ENCODE data around the gene MSLN. TPM values are rescaled to one million over a fixed set of nuclear protein-coding genes. Genes with fewer than 3 reads are reported as not detected.
A peak's percentile ranks its signal among the peaks of the same experiment; 100 is the strongest.

The MSLN gene
- total and polyA plus RNA-seq, 2 experiments from 2014 or later = 0.10 TPM; not detected in 1

- Mint-ChIP-seq H3K27ac (peak within 1 kb of the TSS; percentile 94; the same call in 1 of the 2 replicates), H3K27me3 (ENCODE audit: insufficient read depth, low read depth, poor library complexity) (peaks cover 17% of the 10 kb centered on the region), H3K36me3 (ENCODE audit: low read depth) (peaks cover 15% of the 10 kb centered on the region), H3K9me3 (no peaks in the 10 kb centered on the region), H3K4me1 (peaks cover 13% of the 10 kb centered on the region), H3K4me3 (peak within 1 kb of the TSS; percentile 82)
- 0 out of 2 replicates have a peak, but pooled peaks cover 6% of the 10 kb centered on the region for H3F3A ChIP-seq (replicated peaks; ENCODE audit: low read depth)
- no peaks in the 10 kb centered on the region for H3K9me2 ChIP-seq (ENCODE audit: insufficient read depth)
- H3K27me3 ChIP-seq (ENCODE audit: insufficient read depth) = no peaks in the 10 kb centered on the region
- peak within 1 kb of the TSS; percentile 84; the same call in 1 of the 2 replicates for H3K27ac ChIP-seq (ENCODE audit: low read depth)
- peak within 1 kb of the TSS; percentile 96 for H3K4me3 ChIP-seq
- no peaks in the 10 kb centered on the region for H3K36me3 ChIP-seq (ENCODE audit: insufficient read depth)
- no peaks in the 10 kb centered on the region for H4K20me1 ChIP-seq (replicated peaks; ENCODE audit: insufficient read depth)
- no peaks in the 10 kb centered on the region for H3K79me2 ChIP-seq (replicated peaks; ENCODE audit: insufficient read depth)
- H3K4me2 ChIP-seq = peak within 1 kb of the TSS; percentile 95
- peak; percentile 96 for DNase-seq (ENCODE audit: low spot score)
- peak; percentile 78 for ATAC-seq
- H3K4me1 ChIP-seq (ENCODE audit: insufficient read depth) = no peaks in the 10 kb centered on the region; the same call in 1 of the 2 replicates
- peak within 1 kb of the TSS; percentile 81 for H2AFZ ChIP-seq
- TF ChIP-seq POLR2AphosphoS5 (IDR thresholded peaks at IDR 0.05; ENCODE audit: low read depth) (peak; percentile 81), CREB1 (CRISPR knock-in tag; IDR thresholded peaks at IDR 0.05; ENCODE audit: low read depth) (peak; percentile 95), NANOG (IDR thresholded peaks at IDR 0.05; ENCODE audit: borderline replicate concordance) (no peak), ETS1 (IDR thresholded peaks at IDR 0.05) (peak; percentile 98)
- TF ChIP-seq, protein P1, sequence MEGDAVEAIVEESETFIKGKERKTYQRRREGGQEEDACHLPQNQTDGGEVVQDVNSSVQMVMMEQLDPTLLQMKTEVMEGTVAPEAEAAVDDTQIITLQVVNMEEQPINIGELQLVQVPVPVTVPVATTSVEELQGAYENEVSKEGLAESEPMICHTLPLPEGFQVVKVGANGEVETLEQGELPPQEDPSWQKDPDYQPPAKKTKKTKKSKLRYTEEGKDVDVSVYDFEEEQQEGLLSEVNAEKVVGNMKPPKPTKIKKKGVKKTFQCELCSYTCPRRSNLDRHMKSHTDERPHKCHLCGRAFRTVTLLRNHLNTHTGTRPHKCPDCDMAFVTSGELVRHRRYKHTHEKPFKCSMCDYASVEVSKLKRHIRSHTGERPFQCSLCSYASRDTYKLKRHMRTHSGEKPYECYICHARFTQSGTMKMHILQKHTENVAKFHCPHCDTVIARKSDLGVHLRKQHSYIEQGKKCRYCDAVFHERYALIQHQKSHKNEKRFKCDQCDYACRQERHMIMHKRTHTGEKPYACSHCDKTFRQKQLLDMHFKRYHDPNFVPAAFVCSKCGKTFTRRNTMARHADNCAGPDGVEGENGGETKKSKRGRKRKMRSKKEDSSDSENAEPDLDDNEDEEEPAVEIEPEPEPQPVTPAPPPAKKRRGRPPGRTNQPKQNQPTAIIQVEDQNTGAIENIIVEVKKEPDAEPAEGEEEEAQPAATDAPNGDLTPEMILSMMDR (conservative IDR thresholded peaks at IDR 0.05; ENCODE audit: low read depth in 2 of 2) = peak; percentile 59 to 82
- TF ChIP-seq, protein P2, sequence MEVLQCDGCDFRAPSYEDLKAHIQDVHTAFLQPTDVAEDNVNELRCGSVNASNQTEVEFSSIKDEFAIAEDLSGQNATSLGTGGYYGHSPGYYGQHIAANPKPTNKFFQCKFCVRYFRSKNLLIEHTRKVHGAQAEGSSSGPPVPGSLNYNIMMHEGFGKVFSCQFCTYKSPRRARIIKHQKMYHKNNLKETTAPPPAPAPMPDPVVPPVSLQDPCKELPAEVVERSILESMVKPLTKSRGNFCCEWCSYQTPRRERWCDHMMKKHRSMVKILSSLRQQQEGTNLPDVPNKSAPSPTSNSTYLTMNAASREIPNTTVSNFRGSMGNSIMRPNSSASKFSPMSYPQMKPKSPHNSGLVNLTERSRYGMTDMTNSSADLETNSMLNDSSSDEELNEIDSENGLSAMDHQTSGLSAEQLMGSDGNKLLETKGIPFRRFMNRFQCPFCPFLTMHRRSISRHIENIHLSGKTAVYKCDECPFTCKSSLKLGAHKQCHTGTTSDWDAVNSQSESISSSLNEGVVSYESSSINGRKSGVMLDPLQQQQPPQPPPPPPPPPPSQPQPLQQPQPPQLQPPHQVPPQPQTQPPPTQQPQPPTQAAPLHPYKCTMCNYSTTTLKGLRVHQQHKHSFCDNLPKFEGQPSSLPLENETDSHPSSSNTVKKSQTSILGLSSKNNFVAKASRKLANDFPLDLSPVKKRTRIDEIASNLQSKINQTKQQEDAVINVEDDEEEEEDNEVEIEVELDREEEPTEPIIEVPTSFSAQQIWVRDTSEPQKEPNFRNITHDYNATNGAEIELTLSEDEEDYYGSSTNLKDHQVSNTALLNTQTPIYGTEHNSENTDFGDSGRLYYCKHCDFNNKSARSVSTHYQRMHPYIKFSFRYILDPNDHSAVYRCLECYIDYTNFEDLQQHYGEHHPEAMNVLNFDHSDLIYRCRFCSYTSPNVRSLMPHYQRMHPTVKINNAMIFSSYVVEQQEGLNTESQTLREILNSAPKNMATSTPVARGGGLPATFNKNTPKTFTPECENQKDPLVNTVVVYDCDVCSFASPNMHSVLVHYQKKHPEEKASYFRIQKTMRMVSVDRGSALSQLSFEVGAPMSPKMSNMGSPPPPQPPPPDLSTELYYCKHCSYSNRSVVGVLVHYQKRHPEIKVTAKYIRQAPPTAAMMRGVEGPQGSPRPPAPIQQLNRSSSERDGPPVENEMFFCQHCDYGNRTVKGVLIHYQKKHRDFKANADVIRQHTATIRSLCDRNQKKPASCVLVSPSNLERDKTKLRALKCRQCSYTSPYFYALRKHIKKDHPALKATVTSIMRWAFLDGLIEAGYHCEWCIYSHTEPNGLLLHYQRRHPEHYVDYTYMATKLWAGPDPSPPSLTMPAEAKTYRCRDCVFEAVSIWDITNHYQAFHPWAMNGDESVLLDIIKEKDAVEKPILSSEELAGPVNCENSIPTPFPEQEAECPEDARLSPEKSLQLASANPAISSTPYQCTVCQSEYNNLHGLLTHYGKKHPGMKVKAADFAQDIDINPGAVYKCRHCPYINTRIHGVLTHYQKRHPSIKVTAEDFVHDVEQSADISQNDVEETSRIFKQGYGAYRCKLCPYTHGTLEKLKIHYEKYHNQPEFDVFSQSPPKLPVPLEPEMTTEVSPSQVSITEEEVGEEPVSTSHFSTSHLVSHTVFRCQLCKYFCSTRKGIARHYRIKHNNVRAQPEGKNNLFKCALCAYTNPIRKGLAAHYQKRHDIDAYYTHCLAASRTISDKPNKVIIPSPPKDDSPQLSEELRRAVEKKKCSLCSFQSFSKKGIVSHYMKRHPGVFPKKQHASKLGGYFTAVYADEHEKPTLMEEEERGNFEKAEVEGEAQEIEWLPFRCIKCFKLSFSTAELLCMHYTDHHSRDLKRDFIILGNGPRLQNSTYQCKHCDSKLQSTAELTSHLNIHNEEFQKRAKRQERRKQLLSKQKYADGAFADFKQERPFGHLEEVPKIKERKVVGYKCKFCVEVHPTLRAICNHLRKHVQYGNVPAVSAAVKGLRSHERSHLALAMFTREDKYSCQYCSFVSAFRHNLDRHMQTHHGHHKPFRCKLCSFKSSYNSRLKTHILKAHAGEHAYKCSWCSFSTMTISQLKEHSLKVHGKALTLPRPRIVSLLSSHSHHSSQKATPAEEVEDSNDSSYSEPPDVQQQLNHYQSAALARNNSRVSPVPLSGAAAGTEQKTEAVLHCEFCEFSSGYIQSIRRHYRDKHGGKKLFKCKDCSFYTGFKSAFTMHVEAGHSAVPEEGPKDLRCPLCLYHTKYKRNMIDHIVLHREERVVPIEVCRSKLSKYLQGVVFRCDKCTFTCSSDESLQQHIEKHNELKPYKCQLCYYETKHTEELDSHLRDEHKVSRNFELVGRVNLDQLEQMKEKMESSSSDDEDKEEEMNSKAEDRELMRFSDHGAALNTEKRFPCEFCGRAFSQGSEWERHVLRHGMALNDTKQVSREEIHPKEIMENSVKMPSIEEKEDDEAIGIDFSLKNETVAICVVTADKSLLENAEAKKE (CRISPR knock-in tag; IDR thresholded peaks at IDR 0.05) = no peak
Observed at GRCh38 chr16:740764-741505, 19.6 kb upstream of the MSLN start, which contains the start of gene CIAO3. CIAO3 (minus strand) TSS chr16:740997; CDS start chr16:740985, 12 bp downstream.
